Kidney epithelial cell (primary cell): Measurements from ENCODE around the gene ARAP2. TPM values are rescaled to one million over a fixed set of nuclear protein-coding genes. Genes with fewer than 3 reads are reported as not detected.

Experiments used
- DNase-seq: peaks from one replicate; pipeline ENCODE4 v3.0.0-alpha.2; 2010; ENCODE audit warnings: low read depth
- H3K27me3 ChIP-seq: 2 replicates; pipeline ENCODE4 v1.6.0; 2011; ENCODE audit warnings: low read length; ENCODE audit not compliant: control insufficient read depth, insufficient read depth
- H3K36me3 ChIP-seq: 2 replicates; pipeline ENCODE4 v1.5.1; 2011; ENCODE audit warnings: low read length; ENCODE audit not compliant: control insufficient read depth, insufficient read depth
- H3K4me3 ChIP-seq: 2 replicates; pipeline ENCODE4 v1.5.1; 2011; ENCODE audit warnings: low read depth, mild to moderate bottlenecking, control low read depth, low read length
- total RNA-seq: library from RNA; depleted of rRNA; stranded (reverse); fragments of >200 nt; gene quantifications from 2 replicates; pipeline ENCODE4 v1.2.3, GENCODE V29; 2015
- TF ChIP-seq, protein P1 (sequence below): IDR thresholded peaks from 2 replicates; pipeline ENCODE4 v1.5.1; 2011; ENCODE audit warnings: mild to moderate bottlenecking, moderate library complexity, low read length, control low read depth, inconsistent platforms; ENCODE audit not compliant: insufficient read depth, poor library complexity, severe bottlenecking

Gene ARAP2
- total RNA-seq, 1 donor from 2014 or later, result 14.4 TPM

DNA sequence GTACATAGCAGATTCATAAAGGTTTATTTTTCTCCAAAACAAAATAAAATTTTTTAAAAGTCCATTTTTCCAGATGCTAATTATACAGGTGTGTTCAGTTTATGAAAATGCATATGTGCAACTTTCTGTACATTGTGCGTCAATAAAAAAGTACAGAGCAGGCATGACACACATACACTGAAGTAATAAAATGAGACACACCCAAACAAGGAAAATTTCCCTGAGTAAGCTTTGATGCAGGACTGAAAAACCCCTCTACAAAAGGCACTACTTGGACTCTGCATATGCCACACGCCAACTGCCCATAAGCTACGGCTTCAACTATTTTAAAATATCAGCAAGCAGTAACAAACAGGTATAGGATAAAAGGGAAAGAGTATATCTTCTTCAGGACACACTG, 13.8 kb downstream of the ARAP2 start:
- H3K36me3 ChIP-seq, result no peaks in the 10 kb centered on the region
- TF ChIP-seq, protein P1, sequence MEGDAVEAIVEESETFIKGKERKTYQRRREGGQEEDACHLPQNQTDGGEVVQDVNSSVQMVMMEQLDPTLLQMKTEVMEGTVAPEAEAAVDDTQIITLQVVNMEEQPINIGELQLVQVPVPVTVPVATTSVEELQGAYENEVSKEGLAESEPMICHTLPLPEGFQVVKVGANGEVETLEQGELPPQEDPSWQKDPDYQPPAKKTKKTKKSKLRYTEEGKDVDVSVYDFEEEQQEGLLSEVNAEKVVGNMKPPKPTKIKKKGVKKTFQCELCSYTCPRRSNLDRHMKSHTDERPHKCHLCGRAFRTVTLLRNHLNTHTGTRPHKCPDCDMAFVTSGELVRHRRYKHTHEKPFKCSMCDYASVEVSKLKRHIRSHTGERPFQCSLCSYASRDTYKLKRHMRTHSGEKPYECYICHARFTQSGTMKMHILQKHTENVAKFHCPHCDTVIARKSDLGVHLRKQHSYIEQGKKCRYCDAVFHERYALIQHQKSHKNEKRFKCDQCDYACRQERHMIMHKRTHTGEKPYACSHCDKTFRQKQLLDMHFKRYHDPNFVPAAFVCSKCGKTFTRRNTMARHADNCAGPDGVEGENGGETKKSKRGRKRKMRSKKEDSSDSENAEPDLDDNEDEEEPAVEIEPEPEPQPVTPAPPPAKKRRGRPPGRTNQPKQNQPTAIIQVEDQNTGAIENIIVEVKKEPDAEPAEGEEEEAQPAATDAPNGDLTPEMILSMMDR, result no peak
- no peak for DNase-seq

GRCh38 chr4:36227913-36228312, 16.4 kb downstream of the ARAP2 start:
- Histone ChIP-seq H3K4me3 (no peak overlapping the region), H3K27me3 (no peaks in the 10 kb centered on the region), H3K36me3 (no peaks in the 10 kb centered on the region)
- DNase-seq, result no peak
- TF ChIP-seq, protein P1, result no peak

More for the DNA sequence above, 13.8 kb downstream of the ARAP2 start:
- Histone ChIP-seq H3K27me3 (no peaks in the 10 kb centered on the region), H3K4me3 (no peak overlapping the region)

- Histone ChIP-seq H3K27me3 (no peaks in the 10 kb centered on the region), H3K36me3 (no peaks in the 10 kb centered on the region), H3K4me3 (no peak overlapping the region)
- TF ChIP-seq, protein P1, result no peak
- DNase-seq, result no peak
These were observed 17.7 kb downstream of the ARAP2 start for GRCh38 chr4:36226430-36227227.

- Histone ChIP-seq H3K4me3 (no peak overlapping the region), H3K36me3 (no peaks in the 10 kb centered on the region), H3K27me3 (no peaks in the 10 kb centered on the region)
- TF ChIP-seq, protein P1, result no peak
- DNase-seq, result no peak
These were observed 19.1 kb downstream of the ARAP2 start for GRCh38 chr4:36224972-36225903.

GRCh38 chr4:36222702-36223101, 21.6 kb downstream of the ARAP2 start:
- Histone ChIP-seq H3K27me3 (no peaks in the 10 kb centered on the region), H3K4me3 (no peak overlapping the region), H3K36me3 (no peaks in the 10 kb centered on the region)
- no peak for DNase-seq
- TF ChIP-seq, protein P1, result no peak
